LNCaP clone FGC (cell line): ENCODE measurements around the gene LRFN5.

ENCODE experiments used
- DNase-seq: peaks from one replicate; pipeline ENCODE4 v3.0.0-alpha.2; 2011; ENCODE audit warnings: low read depth
- H3K4me3 ChIP-seq: 2 replicates; pipeline ENCODE4 v1.5.1; 2011; ENCODE audit warnings: mild to moderate bottlenecking, low read depth, low read length, control low read depth
- CTCF ChIP-seq: IDR thresholded peaks from 2 replicates; pipeline ENCODE4 v1.5.1; 2012; ENCODE audit warnings: mild to moderate bottlenecking; ENCODE audit not compliant: control insufficient read depth, insufficient read depth; ENCODE audit errors: extremely low read depth

LRFN5 gene

GRCh38 chr14:41925409-41925808, 318.7 kb downstream of the LRFN5 start:
- TF ChIP-seq CTCF: peak; percentile 44; the same call in 1 of the 2 replicates
- no peak for DNase-seq
- no peak overlapping the region for H3K4me3 ChIP-seq

GRCh38 chr14:41950428-41951151, 343.9 kb downstream of the LRFN5 start:
- no peak overlapping the region for H3K4me3 ChIP-seq
- DNase-seq: no peak
- no peak for TF ChIP-seq CTCF
